GM13977 (cell line): ENCODE measurements around the gene ITGA11.

Source experiments
- DNase-seq: peaks from one replicate; pipeline ENCODE4 v3.0.0; 2012; ENCODE audit warnings: low spot score
- CTCF ChIP-seq: IDR thresholded peaks from 2 replicates; pipeline ENCODE4 v1.5.1; 2012; ENCODE audit warnings: mild to moderate bottlenecking, control low read depth; ENCODE audit not compliant: insufficient read depth; ENCODE audit errors: extremely low read depth, missing control alignments
- in situ Hi-C: fragments of 300-500 bp; cut with MboI; formaldehyde crosslinking; loops from one replicate; pipeline ENCODE4 v1.12.0; 2022; ENCODE audit warnings: low sequenced_read_pairs, low pct_unique_long_range_greater_than_20kb, mixed read lengths, inconsistent platforms; ENCODE audit not compliant: unreplicated experiment

Gene ITGA11

GRCh38 chr15:68382286-68383007 is 49.5 kb downstream of the ITGA11 start:
- DNase-seq = no peak
- TF ChIP-seq CTCF = no peak
- in situ Hi-C loops = no loop called here

- TF ChIP-seq CTCF = no peak
- DNase-seq = no peak
- in situ Hi-C loops = no loop called here
Measured at GRCh38 chr15:68380456-68380855, 51.5 kb downstream of the ITGA11 start.

DNA sequence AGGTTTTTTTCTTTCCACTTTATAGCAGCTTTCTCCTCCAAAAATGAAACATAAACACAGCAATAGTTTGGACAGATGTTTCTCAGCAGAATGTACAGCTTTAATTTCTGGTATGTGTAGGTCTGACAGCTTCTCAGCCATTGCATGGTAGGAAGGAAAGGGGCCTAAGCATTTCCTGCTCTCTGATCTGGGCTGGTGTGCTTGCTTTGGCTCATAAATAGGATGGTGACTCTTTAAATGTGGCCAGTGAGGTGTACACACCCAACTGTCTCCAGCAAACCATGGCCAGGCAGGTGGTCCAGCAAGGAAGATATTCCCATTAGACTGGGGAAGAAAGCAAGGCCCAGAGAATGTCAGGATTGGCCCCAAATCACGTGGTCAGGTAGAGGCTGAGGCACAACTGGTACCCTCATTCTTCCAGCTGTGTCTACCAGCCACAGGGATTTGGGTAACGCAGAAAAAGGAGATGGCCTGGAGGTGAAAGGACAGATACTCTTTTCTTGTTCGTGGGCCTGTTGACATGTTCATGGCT is 52.1 kb downstream of the ITGA11 start:
- in situ Hi-C loops = no loop called here
- DNase-seq = no peak
- no peak for TF ChIP-seq CTCF

GRCh38 chr15:68379058-68379758 is 52.8 kb downstream of the ITGA11 start:
- DNase-seq = no peak
- TF ChIP-seq CTCF = no peak
- in situ Hi-C loops = no loop called here

- DNase-seq = no peak
- no peak for TF ChIP-seq CTCF
- in situ Hi-C loops = no loop called here
Measured at GRCh38 chr15:68378595-68378994, 53.4 kb downstream of the ITGA11 start.

- in situ Hi-C loops = no loop called here
- no peak for TF ChIP-seq CTCF
- no peak for DNase-seq
Measured at GRCh38 chr15:68377766-68378165, 54.2 kb downstream of the ITGA11 start.
